ENCODE results near the gene USP37.

DNA sequence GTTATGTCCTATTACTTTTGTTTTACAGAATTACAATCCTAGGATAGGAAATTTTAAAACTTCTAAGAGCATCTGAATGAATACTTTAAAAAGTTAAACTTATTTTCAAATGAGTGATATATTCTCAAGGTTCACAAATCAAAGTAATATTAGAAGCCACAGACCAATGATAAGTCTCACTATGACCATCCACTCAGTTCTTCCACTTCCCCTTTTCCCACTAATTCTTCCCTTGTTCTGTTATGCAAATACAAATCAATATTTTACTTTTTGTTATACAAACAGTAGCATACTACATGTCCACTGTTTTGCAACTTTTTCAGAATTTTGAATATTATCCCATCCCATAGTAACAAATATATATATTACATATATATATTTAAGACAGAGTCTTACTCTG lies 20.2 kb downstream of the USP37 start:
- TF ChIP-seq, protein P1, sequence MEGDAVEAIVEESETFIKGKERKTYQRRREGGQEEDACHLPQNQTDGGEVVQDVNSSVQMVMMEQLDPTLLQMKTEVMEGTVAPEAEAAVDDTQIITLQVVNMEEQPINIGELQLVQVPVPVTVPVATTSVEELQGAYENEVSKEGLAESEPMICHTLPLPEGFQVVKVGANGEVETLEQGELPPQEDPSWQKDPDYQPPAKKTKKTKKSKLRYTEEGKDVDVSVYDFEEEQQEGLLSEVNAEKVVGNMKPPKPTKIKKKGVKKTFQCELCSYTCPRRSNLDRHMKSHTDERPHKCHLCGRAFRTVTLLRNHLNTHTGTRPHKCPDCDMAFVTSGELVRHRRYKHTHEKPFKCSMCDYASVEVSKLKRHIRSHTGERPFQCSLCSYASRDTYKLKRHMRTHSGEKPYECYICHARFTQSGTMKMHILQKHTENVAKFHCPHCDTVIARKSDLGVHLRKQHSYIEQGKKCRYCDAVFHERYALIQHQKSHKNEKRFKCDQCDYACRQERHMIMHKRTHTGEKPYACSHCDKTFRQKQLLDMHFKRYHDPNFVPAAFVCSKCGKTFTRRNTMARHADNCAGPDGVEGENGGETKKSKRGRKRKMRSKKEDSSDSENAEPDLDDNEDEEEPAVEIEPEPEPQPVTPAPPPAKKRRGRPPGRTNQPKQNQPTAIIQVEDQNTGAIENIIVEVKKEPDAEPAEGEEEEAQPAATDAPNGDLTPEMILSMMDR (IDR thresholded peaks at IDR 0.05), result no peak
- TF ChIP-seq POLR2A (IDR thresholded peaks at IDR 0.05), result no peak
- no peak for TF ChIP-seq POLR2AphosphoS5 (IDR thresholded peaks at IDR 0.05)

All from breast epithelium (tissue), 3 donors.